SK-N-SH treated with all-trans-retinoic acid at 6 μM for 48 hours (cell line): ENCODE results near the gene MNAT1.

ENCODE experiments used
- ESRRG ChIP-seq: fragments of 250-450 bp; sonication (Bioruptor Pico); IDR thresholded peaks from 2 replicates; pipeline ENCODE4 v1.6.1; 2021; ENCODE audit warnings: mild to moderate bottlenecking
- OSR1 ChIP-seq: fragments of 250-450 bp; sonication (Bioruptor Pico); IDR thresholded peaks from 2 replicates; pipeline ENCODE4 v1.8.0; 2022; ENCODE audit warnings: moderate library complexity, mild to moderate bottlenecking, inconsistent platforms
- PATZ1 ChIP-seq: fragments of 250-450 bp; sonication (Bioruptor Pico); IDR thresholded peaks from 2 replicates; pipeline ENCODE4 v1.8.0; 2020; ENCODE audit warnings: mild to moderate bottlenecking, moderate library complexity, borderline replicate concordance
- PPARA ChIP-seq: fragments of 250-450 bp; sonication (Bioruptor Pico); IDR thresholded peaks from 2 replicates; pipeline ENCODE4 v1.5.0; 2020; ENCODE audit warnings: mild to moderate bottlenecking, borderline replicate concordance
- SNAI2 ChIP-seq: fragments of 250-450 bp; sonication (Bioruptor Pico); IDR thresholded peaks from 2 replicates; pipeline ENCODE4 v1.5.0; 2020; ENCODE audit warnings: mild to moderate bottlenecking, moderate library complexity
- ZFP30 ChIP-seq: fragments of 450-650 bp; formaldehyde crosslinking; IDR thresholded peaks from 2 replicates; pipeline ENCODE4 v1.5.0; 2022; ENCODE audit warnings: mild to moderate bottlenecking, moderate library complexity
- TF ChIP-seq, protein P1 (sequence below): fragments of 250-450 bp; sonication (Bioruptor Pico); IDR thresholded peaks from 2 replicates; pipeline ENCODE4 v1.5.1; 2020; ENCODE audit warnings: low read depth, mild to moderate bottlenecking, moderate library complexity
- TF ChIP-seq, protein P2 (sequence below): fragments of 250-450 bp; sonication (Bioruptor Pico); IDR thresholded peaks from 2 replicates; pipeline ENCODE4 v1.5.0; 2020; ENCODE audit warnings: mild to moderate bottlenecking, moderate library complexity

DNA sequence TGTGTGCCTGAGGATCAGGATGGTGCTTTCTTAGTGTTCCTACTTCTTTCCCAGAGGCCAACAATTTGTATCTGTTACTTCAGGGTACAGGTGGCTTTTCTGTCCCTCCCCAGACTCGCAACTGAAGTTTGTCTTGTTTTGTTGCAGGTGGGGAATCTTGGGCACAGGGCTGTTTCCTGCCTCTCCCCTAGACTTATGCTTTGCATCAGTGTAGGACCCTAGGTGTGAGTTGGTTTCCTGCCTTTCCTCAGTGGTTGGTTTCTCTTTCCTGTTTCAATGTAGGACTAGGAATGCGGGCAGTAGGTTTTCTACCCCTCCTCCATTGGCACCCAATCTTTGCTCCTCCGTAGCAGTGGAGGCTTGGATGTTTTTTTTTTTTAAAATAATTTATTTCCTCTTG, 159.3 kb downstream of the MNAT1 start:
- TF ChIP-seq, protein P1, sequence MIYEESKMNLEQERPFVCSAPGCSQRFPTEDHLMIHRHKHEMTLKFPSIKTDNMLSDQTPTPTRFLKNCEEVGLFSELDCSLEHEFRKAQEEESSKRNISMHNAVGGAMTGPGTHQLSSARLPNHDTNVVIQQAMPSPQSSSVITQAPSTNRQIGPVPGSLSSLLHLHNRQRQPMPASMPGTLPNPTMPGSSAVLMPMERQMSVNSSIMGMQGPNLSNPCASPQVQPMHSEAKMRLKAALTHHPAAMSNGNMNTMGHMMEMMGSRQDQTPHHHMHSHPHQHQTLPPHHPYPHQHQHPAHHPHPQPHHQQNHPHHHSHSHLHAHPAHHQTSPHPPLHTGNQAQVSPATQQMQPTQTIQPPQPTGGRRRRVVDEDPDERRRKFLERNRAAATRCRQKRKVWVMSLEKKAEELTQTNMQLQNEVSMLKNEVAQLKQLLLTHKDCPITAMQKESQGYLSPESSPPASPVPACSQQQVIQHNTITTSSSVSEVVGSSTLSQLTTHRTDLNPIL (CRISPR knock-in tag), result no peak
- TF ChIP-seq ZFP30 (CRISPR knock-in tag) (no peak), PATZ1 (CRISPR knock-in tag) (no peak), ESRRG (CRISPR knock-in tag) (no peak), SNAI2 (CRISPR knock-in tag) (no peak), OSR1 (CRISPR knock-in tag) (no peak), PPARA (CRISPR knock-in tag) (no peak)
- TF ChIP-seq, protein P2, sequence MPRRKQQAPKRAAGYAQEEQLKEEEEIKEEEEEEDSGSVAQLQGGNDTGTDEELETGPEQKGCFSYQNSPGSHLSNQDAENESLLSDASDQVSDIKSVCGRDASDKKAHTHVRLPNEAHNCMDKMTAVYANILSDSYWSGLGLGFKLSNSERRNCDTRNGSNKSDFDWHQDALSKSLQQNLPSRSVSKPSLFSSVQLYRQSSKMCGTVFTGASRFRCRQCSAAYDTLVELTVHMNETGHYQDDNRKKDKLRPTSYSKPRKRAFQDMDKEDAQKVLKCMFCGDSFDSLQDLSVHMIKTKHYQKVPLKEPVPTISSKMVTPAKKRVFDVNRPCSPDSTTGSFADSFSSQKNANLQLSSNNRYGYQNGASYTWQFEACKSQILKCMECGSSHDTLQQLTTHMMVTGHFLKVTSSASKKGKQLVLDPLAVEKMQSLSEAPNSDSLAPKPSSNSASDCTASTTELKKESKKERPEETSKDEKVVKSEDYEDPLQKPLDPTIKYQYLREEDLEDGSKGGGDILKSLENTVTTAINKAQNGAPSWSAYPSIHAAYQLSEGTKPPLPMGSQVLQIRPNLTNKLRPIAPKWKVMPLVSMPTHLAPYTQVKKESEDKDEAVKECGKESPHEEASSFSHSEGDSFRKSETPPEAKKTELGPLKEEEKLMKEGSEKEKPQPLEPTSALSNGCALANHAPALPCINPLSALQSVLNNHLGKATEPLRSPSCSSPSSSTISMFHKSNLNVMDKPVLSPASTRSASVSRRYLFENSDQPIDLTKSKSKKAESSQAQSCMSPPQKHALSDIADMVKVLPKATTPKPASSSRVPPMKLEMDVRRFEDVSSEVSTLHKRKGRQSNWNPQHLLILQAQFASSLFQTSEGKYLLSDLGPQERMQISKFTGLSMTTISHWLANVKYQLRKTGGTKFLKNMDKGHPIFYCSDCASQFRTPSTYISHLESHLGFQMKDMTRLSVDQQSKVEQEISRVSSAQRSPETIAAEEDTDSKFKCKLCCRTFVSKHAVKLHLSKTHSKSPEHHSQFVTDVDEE (CRISPR knock-in tag), result no peak
